HEK293 (cell line): Measurements from ENCODE around the gene PFN3.

ENCODE experiments used
- CTCF ChIA-PET: fragments of 350-600 bp; formaldehyde crosslinking; extraction: SDS; loops from one replicate; lab custom pipeline; 2021; ENCODE audit warnings: antibody characterized with exemption; lab: Yijun Ruan, JAX
- POLR2A ChIA-PET: fragments of 300-600 bp; formaldehyde crosslinking; extraction: SDS; loops from one replicate; lab custom pipeline; 2020; ENCODE audit warnings: antibody characterized with exemption, inconsistent platforms; lab: Yijun Ruan, JAX
- H3K27ac ChIP-seq: fragments of 200-500 bp; sonication (Bioruptor generic); 2 replicates; pipeline ENCODE4 v1.5.1; 2014; ENCODE audit warnings: low read depth, low read length, control low read depth, inconsistent platforms; ENCODE audit errors: extremely low read depth
- H3K36me3 ChIP-seq, 2 experiments: fragments of 200-500 bp in 1 of 2; sonication (Bioruptor generic) in 1 of 2; 1 replicate in 1 of 2; 2 replicates in 1 of 2; pipeline ENCODE4 v1.5.1; 2014 to 2017; ENCODE audit warnings: inconsistent platforms in 2 of 2, low read length in 2 of 2; ENCODE audit not compliant: control insufficient read depth in 2 of 2, insufficient read depth in 1 of 2
- H3K4me1 ChIP-seq: fragments of 200-500 bp; sonication (Bioruptor generic); 2 replicates; pipeline ENCODE4 v1.5.1; 2014; ENCODE audit warnings: mild to moderate bottlenecking, low read length, inconsistent platforms; ENCODE audit not compliant: control insufficient read depth, insufficient read depth
- H3K4me3 ChIP-seq: 2 replicates; pipeline ENCODE4 v1.5.1; 2011; ENCODE audit warnings: low read depth, mild to moderate bottlenecking, control low read depth, low read length, moderate library complexity
- H3K9me3 ChIP-seq: fragments of 200-500 bp; sonication (Bioruptor generic); 2 replicates; pipeline ENCODE4 v1.5.1; 2014; ENCODE audit warnings: low read depth, low read length, inconsistent platforms; ENCODE audit not compliant: control insufficient read depth, insufficient read depth
- SP2 ChIP-seq: fragments of 450-650 bp; formaldehyde crosslinking; IDR thresholded peaks from 2 replicates; pipeline ENCODE4 v1.5.1; 2016; ENCODE audit warnings: missing biosample characterization, missing genetic modification characterization
- ZBTB48 ChIP-seq: fragments of 450-650 bp; formaldehyde crosslinking; IDR thresholded peaks from 2 replicates; pipeline ENCODE4 v1.5.1; 2016; ENCODE audit warnings: missing biosample characterization, missing genetic modification characterization
- ZFP69B ChIP-seq: fragments of 450-650 bp; formaldehyde crosslinking; IDR thresholded peaks from 2 replicates; pipeline ENCODE4 v1.5.1; 2016; ENCODE audit warnings: missing biosample characterization, missing genetic modification characterization
- ZNF555 ChIP-seq: fragments of 450-650 bp; formaldehyde crosslinking; conservative IDR thresholded peaks from 2 replicates; pipeline ENCODE4 v1.5.1; 2017; ENCODE audit warnings: missing biosample characterization, mild to moderate bottlenecking, missing genetic modification characterization, inconsistent platforms
- ZNF747 ChIP-seq: fragments of 450-650 bp; formaldehyde crosslinking; IDR thresholded peaks from 2 replicates; pipeline ENCODE4 v1.5.1; 2016; ENCODE audit warnings: missing biosample characterization, missing genetic modification characterization
- ZNF830 ChIP-seq: fragments of 450-650 bp; IDR thresholded peaks from 2 replicates; pipeline ENCODE4 v1.5.0; 2018; ENCODE audit warnings: missing biosample characterization, missing genetic modification characterization, low read depth, mild to moderate bottlenecking, moderate library complexity
- TF ChIP-seq, protein P1 (sequence below): IDR thresholded peaks from 2 replicates; pipeline ENCODE4 v1.6.1; 2011; ENCODE audit warnings: mild to moderate bottlenecking, low read depth, low read length, borderline replicate concordance
- TF ChIP-seq, protein P2 (sequence below): fragments of 450-650 bp; formaldehyde crosslinking; IDR thresholded peaks from 2 replicates; pipeline ENCODE4 v1.5.1; 2016; ENCODE audit warnings: missing biosample characterization, missing genetic modification characterization
- TF ChIP-seq, protein P3 (sequence below): fragments of 450-650 bp; formaldehyde crosslinking; IDR thresholded peaks from 2 replicates; pipeline ENCODE4 v1.5.1; 2016; ENCODE audit warnings: missing biosample characterization, missing genetic modification characterization

Gene PFN3

DNA sequence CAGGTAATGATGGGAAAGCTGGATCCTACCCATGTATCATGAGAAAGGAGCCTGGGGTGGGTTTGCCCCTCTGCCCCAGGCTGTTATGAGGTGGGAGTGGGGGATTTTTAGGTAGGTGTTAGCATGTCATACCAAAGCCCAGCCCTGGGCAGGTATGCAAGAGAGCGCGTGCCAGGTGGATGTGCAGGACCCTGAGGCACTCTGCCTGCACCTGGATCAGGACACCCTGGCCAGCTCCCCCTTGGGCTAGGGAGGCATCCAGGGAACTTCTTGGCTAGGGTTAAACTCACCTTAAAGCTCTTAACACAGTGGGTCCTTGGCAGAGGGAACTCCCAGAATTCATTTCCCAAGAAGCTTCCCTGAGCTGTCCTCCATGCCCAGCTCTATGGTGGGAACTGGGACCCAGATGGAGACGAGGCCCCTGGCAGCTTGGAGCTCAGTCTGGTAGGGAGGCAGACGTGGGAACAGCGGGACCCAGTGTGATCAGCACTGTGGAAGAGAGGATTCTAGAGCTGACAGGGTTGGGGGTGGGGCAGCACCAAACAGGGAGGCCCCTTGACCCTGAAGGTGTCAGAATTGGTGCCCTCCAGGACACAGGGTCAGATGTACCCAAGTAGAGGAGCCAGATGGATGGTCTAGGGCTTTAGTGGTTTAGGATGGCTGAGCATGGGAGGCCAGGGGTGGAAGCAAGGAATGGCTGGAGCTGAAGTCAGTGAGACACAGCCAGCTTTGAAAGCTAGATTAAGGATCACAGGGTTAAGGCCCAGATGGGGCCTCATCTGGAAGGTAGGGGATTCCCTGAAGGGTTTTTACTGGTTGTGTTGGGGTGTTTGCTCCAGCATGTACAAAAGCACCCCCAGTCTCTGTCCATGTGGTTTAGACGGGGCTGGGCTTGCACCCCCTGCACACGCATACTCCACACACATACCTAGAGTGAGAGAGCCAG is 43.9 kb upstream of the PFN3 start (continued):
- TF ChIP-seq, protein P1, sequence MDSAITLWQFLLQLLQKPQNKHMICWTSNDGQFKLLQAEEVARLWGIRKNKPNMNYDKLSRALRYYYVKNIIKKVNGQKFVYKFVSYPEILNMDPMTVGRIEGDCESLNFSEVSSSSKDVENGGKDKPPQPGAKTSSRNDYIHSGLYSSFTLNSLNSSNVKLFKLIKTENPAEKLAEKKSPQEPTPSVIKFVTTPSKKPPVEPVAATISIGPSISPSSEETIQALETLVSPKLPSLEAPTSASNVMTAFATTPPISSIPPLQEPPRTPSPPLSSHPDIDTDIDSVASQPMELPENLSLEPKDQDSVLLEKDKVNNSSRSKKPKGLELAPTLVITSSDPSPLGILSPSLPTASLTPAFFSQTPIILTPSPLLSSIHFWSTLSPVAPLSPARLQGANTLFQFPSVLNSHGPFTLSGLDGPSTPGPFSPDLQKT = no peak
- TF ChIP-seq ZNF555 (tag by site-specific recombination) (no peak), ZFP69B (tag by site-specific recombination) (no peak), ZNF830 (tag by site-specific recombination) (no peak), ZBTB48 (tag by site-specific recombination) (0 out of 2 replicates have a peak, but pooled peaks have one; percentile 18)
- TF ChIP-seq, all 188 proteins: peak for 8

DNA sequence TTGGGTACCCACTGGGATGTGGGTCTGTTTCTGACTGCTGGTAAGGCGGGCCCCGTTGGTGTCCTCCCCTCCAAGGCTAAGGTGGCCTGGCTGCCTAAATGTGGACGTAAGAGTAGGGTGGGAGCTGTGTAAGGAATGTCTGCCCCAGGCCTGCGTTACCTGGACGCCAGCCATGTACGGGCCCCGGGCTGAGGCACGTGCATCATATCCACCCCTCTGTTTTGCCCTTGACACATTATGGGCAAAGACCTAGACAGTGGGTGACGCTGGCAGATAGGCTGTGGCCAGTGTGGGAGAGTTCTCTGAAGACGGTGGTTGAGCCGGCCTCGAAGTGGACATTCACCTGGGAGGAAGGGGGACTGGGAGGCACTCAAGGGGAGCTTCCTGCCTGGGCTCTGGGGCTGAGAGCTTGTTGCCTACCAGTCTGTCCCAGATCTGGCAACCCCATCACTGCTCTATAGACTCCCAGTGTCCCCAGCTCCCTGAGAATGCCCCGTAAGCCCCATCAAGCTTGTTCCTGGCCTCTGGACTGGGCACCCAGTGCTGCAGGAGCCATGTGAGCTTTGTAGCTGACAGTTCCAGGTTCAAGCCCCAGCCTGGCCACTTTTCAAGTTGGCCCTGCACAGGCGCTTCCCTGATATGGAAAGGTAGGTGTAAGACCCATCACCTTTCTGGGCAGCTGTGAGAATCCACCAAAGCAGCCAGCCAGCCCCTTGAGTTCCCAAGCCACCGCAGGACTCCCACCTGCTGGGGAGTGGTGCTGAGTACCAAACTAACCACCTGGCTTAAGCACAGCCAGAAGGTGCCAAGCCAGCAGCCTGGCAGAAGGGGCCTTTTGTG is 42.9 kb upstream of the PFN3 start:
- Histone ChIP-seq H3K4me3 (no peak overlapping the region), H3K27ac (no peak overlapping the region), H3K4me1 (no peaks in the 10 kb centered on the region), H3K36me3 (peaks cover 5 to 39% of the 10 kb centered on the region in 2 experiments; a peak in 2 of 3 replicates), H3K9me3 (no peaks in the 10 kb centered on the region)
- POLR2A ChIA-PET = interaction anchor here (1.6 to 2.7 kb wide), 4 partner anchors 11 to 16 kb away, joined by 7 to 21 read pairs (median 10); partner anchors contain the start of gene GRK6
- TF ChIP-seq, protein P2, sequence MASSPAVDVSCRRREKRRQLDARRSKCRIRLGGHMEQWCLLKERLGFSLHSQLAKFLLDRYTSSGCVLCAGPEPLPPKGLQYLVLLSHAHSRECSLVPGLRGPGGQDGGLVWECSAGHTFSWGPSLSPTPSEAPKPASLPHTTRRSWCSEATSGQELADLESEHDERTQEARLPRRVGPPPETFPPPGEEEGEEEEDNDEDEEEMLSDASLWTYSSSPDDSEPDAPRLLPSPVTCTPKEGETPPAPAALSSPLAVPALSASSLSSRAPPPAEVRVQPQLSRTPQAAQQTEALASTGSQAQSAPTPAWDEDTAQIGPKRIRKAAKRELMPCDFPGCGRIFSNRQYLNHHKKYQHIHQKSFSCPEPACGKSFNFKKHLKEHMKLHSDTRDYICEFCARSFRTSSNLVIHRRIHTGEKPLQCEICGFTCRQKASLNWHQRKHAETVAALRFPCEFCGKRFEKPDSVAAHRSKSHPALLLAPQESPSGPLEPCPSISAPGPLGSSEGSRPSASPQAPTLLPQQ = 0 out of 2 replicates have a peak, but pooled peaks have one; percentile 20
- TF ChIP-seq, protein P3, sequence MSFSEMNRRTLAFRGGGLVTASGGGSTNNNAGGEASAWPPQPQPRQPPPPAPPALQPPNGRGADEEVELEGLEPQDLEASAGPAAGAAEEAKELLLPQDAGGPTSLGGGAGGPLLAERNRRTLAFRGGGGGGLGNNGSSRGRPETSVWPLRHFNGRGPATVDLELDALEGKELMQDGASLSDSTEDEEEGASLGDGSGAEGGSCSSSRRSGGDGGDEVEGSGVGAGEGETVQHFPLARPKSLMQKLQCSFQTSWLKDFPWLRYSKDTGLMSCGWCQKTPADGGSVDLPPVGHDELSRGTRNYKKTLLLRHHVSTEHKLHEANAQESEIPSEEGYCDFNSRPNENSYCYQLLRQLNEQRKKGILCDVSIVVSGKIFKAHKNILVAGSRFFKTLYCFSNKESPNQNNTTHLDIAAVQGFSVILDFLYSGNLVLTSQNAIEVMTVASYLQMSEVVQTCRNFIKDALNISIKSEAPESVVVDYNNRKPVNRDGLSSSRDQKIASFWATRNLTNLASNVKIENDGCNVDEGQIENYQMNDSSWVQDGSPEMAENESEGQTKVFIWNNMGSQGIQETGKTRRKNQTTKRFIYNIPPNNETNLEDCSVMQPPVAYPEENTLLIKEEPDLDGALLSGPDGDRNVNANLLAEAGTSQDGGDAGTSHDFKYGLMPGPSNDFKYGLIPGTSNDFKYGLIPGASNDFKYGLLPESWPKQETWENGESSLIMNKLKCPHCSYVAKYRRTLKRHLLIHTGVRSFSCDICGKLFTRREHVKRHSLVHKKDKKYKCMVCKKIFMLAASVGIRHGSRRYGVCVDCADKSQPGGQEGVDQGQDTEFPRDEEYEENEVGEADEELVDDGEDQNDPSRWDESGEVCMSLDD (tag by site-specific recombination) = no peak
- 0 out of 2 replicates have a peak, but pooled peaks have one; percentile 29 for TF ChIP-seq ZFP69B (tag by site-specific recombination)
- CTCF ChIA-PET = interaction anchor here (0.6 to 3.5 kb wide), 8 partner anchors 12 to 74 kb away, joined by 3 to 17 read pairs (median 3); no protein-coding TSS in a partner anchor

DNA sequence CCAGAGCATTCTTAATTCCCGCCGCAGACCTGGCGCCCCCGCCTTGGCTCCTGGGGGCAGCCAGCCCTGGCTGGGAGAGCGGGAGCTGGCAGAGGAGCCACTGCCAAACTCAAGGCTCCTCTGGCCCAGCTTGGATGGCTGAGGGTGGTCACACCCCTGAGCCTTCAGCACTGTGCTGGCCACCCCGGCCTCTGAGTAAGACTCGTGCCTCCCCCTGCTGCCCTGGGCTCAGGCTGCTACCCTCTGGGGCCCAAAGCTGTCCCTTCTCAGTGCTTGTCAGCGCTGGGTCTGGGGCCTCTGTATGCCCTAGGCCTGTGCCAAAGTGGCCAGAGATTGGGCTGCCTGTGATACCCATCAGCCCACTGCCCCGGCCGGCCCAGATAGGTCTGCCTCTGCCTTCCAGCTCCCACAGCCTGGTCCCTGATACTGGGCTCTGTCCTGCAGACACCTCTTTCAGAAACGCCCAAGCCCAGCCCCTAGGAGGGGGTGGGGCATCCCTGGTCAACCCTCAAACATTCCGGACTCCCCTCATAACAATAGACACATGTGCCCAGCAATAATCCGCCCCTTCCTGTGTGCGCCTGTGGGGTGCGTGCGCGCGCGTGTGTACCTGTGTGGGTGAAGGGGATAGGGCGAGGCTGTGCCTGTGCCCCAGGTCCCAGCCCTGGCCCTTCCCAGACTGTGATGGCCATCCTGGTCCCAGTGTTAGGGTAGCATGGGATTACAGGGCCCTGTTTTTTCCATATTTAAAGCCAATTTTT is 41.8 kb upstream of the PFN3 start:
- H3K27ac ChIP-seq = no peak overlapping the region
- CTCF ChIA-PET = interaction anchor here (0.7 to 1.4 kb wide), 4 partner anchors 10 to 331 kb away, joined by 3 to 7 read pairs (median 4); no protein-coding TSS in a partner anchor
- H3K4me1 ChIP-seq = no peaks in the 10 kb centered on the region
- no peaks in the 10 kb centered on the region for H3K9me3 ChIP-seq
- POLR2A ChIA-PET = interaction anchor here (1.1 to 2.7 kb wide), 3 partner anchors 10 to 16 kb away, joined by 5 to 21 read pairs (median 10); partner anchors contain the start of gene GRK6
- TF ChIP-seq ZNF747 (tag by site-specific recombination) = no peak
- TF ChIP-seq SP2 (tag by site-specific recombination) = peak; percentile 37
- no peak overlapping the region for H3K4me3 ChIP-seq
- H3K36me3 ChIP-seq = peaks cover 14 to 50% of the 10 kb centered on the region in 2 experiments
